Activated T-helper 9 cell treated with anti-CD3 and anti-CD28 coated beads, Interleukin-2, amount 50 U/mL, for 16 hours (primary cell): ENCODE data around the gene KCTD11.
"Not testable (repeated sequence)": the region's sequence is repeated elsewhere in the genome, so short reads cannot be mapped to it uniquely, and the experiment has no call there.

ENCODE experiments used
- DNase-seq: peaks from one replicate; pipeline ENCODE4 v3.0.0-alpha.2; 2020; ENCODE audit warnings: low read depth

KCTD11 gene

GRCh38 chr17:7322520-7323194 lies 29.3 kb upstream of the KCTD11 start:
- DNase-seq, result no peak

- peak; percentile 58 for DNase-seq
These were observed 28.1 kb upstream of the KCTD11 start for GRCh38 chr17:7323731-7324437.

- DNase-seq, result no peak
These were observed 27.6 kb upstream of the KCTD11 start for GRCh38 chr17:7324438-7324779.

DNA sequence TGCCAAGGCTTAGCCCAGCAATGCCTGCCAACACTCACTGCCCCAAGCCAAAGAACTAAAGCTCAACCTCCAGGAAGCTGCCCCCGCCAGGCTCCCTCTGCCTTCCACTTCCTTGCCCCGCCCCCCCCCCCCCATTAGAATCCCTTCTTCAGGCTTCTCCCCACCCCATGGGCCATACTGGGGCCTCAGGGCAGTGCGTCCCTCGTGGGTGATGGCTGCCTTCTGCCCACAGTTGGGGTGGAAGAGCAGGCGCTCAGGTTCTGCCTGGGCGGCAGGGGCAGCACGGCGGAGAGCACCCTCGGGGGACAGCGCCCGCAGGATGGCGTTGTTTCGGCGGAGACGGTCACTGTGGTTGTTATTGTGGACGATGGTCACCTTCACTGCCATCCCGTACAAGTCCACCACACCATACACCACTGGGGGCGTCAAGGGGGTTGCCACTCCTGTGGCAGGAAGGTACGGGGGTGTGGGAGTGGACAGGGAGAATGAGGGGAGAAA lies 26.9 kb upstream of the KCTD11 start:
- DNase-seq, result no peak

- DNase-seq, result no peak
These were observed 25.8 kb upstream of the KCTD11 start for GRCh38 chr17:7326186-7326585.

- no peak for DNase-seq
These were observed 24.9 kb upstream of the KCTD11 start for GRCh38 chr17:7327056-7327455.

- no peak for DNase-seq
These were observed 24.5 kb upstream of the KCTD11 start for GRCh38 chr17:7327501-7327900.

DNA sequence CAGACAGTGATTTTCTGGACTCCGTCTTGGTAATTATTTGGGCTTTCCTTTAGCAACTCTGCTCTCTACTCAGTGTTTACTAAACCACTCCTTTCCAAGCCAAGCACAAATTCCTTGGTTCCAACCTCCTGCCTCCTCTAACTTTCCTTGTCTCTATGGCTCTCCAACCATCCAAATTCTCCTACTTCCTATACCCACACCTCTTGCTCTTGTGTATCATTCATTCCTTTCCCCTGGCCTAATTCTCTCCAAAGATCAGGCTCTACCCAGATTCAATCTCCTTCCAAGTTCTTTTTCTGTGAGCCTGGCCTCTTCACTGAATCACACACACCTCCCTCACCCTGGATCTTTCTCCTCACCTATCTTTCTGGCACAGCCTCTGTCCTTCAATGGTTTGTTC lies 24.0 kb upstream of the KCTD11 start:
- DNase-seq, result no peak

- DNase-seq, result no peak
These were observed 23.1 kb upstream of the KCTD11 start, which contains the start of gene NEURL4 for GRCh38 chr17:7328840-7329373. Gene NEURL4, minus strand, starts transcription at chr17:7329335. Its CDS starts 23 bp downstream, at chr17:7329312.

- peak; percentile 92 for DNase-seq
These were observed 22.5 kb upstream of the KCTD11 start for GRCh38 chr17:7329374-7329996.

GRCh38 chr17:7329997-7330637 lies 21.8 kb upstream of the KCTD11 start:
- peak; percentile 71 for DNase-seq

DNA sequence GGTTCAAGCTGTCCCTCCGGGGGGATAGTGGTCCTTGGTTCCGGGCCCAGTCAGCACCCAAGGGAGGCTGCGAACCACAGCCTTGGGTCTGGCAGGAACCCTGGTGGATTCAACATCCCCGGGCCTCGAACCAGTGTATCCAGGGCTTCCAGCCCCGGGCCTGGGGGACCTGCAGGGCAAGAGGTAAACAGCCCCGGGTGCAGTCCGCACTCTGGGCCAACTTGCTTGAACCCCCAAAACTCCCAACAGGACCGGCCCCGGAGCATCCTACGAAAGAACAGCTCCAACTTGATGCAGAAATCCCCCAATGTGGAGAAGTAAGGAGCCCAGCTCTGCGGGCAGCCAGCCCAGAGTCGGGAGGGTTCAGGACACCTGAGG lies 21.3 kb upstream of the KCTD11 start:
- DNase-seq, result no peak

DNA sequence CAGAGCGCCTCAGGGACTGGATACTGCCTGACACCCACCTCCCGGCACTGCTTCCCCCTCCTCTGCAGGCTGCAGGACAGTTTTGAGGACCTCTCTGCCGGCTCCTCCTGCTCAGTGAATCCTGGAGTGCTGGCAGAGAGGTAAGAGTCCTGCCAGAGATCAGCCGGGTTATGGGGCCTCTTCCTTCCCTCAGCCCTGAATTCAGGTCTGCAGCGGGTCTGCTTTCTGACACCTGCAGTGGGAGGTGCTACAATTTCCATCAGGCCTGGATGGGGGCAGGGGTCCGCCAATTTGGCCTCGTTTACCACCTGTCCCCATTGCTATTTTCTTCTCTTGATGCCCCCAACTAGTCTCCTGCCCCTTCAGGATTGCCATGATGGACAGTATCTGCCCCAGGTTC lies 19.9 kb upstream of the KCTD11 start:
- DNase-seq, result no peak

GRCh38 chr17:7332600-7333069 lies 19.3 kb upstream of the KCTD11 start:
- not testable (repeated sequence) for DNase-seq

GRCh38 chr17:7334938-7335538 lies 16.9 kb upstream of the KCTD11 start:
- DNase-seq, result no peak

GRCh38 chr17:7335765-7336164 lies 16.2 kb upstream of the KCTD11 start:
- not testable (repeated sequence) for DNase-seq

- DNase-seq, result peak; percentile 71
These were observed 15.5 kb upstream of the KCTD11 start, which contains the start of gene ACAP1 for GRCh38 chr17:7336240-7337175. Gene ACAP1, plus strand, starts transcription at chr17:7336529. Its CDS starts 206 bp downstream, at chr17:7336735.

DNA sequence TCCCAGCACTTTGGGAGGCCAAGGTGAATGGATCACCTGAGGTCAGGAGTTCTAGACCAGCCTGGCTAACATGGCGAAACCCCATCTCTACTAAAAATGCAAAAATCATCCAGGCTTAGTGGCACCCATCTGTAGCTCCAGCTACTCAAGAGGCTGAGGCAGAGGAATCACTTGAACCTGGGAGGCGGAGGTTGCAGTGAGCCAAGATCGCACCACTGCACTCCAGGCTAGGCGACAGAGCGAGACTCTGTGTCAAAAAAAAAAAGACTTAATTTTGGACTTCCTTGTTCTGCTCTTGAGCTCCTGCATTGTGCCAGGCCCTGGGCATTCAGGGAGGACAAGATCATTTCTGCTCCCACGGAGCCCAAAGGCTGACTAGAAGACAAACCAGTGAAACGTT lies 14.4 kb upstream of the KCTD11 start:
- DNase-seq, result not testable (repeated sequence)

DNA sequence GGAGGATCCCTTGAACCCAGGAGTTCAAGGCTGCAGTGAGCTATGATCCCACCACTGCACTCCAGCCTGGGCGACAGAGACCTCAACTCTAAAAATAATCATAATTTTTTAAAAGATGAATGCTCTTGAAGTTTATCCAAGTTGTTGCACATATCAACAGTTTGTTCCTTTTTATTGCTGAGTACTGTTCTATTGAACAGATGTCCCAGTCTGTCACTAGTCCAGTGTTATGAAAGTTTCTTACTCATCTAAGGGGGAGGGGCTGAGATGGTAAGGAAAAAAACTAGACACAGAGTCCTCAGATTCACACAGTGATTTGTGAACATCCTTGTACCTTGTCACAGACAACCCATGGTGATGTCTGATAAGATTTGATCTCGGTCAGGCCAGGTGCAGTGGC lies 11.8 kb upstream of the KCTD11 start:
- DNase-seq, result no peak

DNA sequence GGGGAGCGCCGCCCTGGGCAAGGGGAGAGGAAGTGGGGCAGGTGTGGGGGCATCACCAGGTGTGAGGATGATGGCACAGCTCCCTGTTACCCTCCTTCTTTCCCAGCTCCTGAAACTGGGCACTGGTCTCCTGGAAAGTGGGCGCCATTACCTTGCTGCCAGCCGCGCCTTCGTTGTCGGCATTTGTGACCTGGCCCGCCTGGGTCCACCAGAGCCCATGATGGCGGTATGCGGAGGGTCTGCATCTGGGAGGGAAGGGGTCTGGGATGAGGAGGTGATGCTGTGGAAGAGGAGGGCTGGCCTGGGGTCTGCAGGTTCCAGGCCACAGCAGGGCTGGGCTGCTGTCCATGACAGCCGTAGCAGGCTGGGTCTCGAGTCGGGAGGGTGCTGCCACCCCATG lies 10.1 kb upstream of the KCTD11 start:
- DNase-seq, result no peak

DNA sequence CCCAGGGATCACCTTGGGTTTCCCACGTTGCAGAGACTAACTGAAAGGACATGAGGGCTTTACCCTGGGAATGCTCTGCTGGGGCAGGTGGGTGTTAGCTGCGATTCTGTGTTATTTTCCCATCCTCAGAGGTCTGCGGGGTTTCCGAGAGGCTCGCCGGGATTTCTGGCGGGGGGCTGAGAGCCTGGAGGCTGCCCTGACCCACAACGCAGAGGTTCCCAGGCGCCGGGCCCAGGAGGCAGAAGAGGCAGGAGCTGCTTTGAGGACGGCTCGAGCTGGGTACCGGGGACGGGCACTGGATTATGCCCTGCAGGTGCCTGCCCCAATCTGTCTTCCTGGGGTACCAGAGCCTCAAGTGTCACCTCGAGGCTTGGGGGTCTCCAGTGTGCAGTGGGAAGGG lies 8.7 kb upstream of the KCTD11 start:
- DNase-seq, result no peak
